GM18907 (cell line): Measurements from ENCODE around the gene RSKR.
"Not testable (repeated sequence)": the region's sequence is repeated elsewhere in the genome, so short reads cannot be mapped to it uniquely, and the experiment has no call there.

Experiments used
- ATAC-seq: cut with Tn5 transposase; IDR thresholded peaks from one replicate; pipeline ENCODE4 v1.9.1; 2021; ENCODE audit warnings: mild to moderate bottlenecking, moderate library complexity; ENCODE audit not compliant: unreplicated experiment

The RSKR gene

GRCh38 chr17:28613931-28614381, at the start of gene RSKR:
TSS of gene RSKR (minus strand) at chr17:28614185. CDS start at chr17:28614161, 24 bp downstream.
- ATAC-seq = no peak

- ATAC-seq = no peak
Observed at GRCh38 chr17:28663723-28664122, 49.7 kb upstream of the RSKR start.

- ATAC-seq = peak; percentile 2
Observed at GRCh38 chr17:28662527-28662829, 48.5 kb upstream of the RSKR start.

- ATAC-seq = peak; percentile 84
Observed at GRCh38 chr17:28661635-28662526, 47.9 kb upstream of the RSKR start, which contains the start of the genes SDF2 and SUPT6H. TSS of gene SDF2 (minus strand) at chr17:28661906. CDS start at chr17:28661876, 30 bp downstream. TSS of gene SUPT6H (plus strand) at chr17:28662205. CDS start at chr17:28673402, 11,197 bp downstream.

GRCh38 chr17:28659497-28659881, 45.5 kb upstream of the RSKR start:
- ATAC-seq = not testable (repeated sequence)

- ATAC-seq = not testable (repeated sequence)
Observed at GRCh38 chr17:28658766-28659496, 44.9 kb upstream of the RSKR start.

GRCh38 chr17:28658342-28658741, 44.4 kb upstream of the RSKR start:
- ATAC-seq = not testable (repeated sequence)

- no peak for ATAC-seq
Observed at GRCh38 chr17:28657756-28658155, 43.8 kb upstream of the RSKR start.

GRCh38 chr17:28655160-28655559, 41.2 kb upstream of the RSKR start:
- no peak for ATAC-seq

GRCh38 chr17:28648698-28649097, 34.7 kb upstream of the RSKR start:
- no peak for ATAC-seq

GRCh38 chr17:28646039-28646754, 32.2 kb upstream of the RSKR start:
- no peak for ATAC-seq

GRCh38 chr17:28645576-28645939, 31.6 kb upstream of the RSKR start:
- peak; percentile 2 for ATAC-seq

GRCh38 chr17:28644787-28645575, 31.0 kb upstream of the RSKR start, which contains the start of gene BLTP2:
TSS of gene BLTP2 (minus strand) at chr17:28645158. CDS start at chr17:28645056, 102 bp downstream.
- ATAC-seq = peak; percentile 89

GRCh38 chr17:28643983-28644786, 30.2 kb upstream of the RSKR start:
- peak; percentile 29 for ATAC-seq

GRCh38 chr17:28641579-28641978, 27.6 kb upstream of the RSKR start:
- no peak for ATAC-seq

- ATAC-seq = no peak
Observed at GRCh38 chr17:28635506-28635905, 21.5 kb upstream of the RSKR start.

- no peak for ATAC-seq
Observed at GRCh38 chr17:28634206-28634865, 20.4 kb upstream of the RSKR start.

GRCh38 chr17:28626818-28627217, 12.8 kb upstream of the RSKR start:
- no peak for ATAC-seq

- ATAC-seq = no peak
Observed at GRCh38 chr17:28624148-28624547, 10.2 kb upstream of the RSKR start.
